B cell (primary cell): ENCODE data around the gene KRTAP10-12. TPM values are rescaled to one million over a fixed set of nuclear protein-coding genes. Genes with fewer than 3 reads are reported as not detected.

ENCODE experiments used
- ATAC-seq: fragments of 200-7000 bp; cut with Tn5 transposase; one replicate; pipeline ENCODE4 v1.10.0; 2021; ENCODE audit warnings: low read depth, mild to moderate bottlenecking, moderate number of reproducible peaks, moderate library complexity
- CTCF ChIA-PET: fragments of 350-600 bp; sonication (Branson Sonifier 250); formaldehyde crosslinking; loops from one replicate; lab custom pipeline; 2021; ENCODE audit warnings: antibody characterized with exemption, inconsistent platforms; lab: Charles Lee
- POLR2A ChIA-PET: fragments of 350-600 bp; sonication (Branson Sonifier 250); formaldehyde crosslinking; loops from one replicate; lab custom pipeline; 2021; ENCODE audit warnings: antibody characterized with exemption; lab: Charles Lee
- DNase-seq: peaks from one replicate; pipeline ENCODE4 v3.0.0; 2013
- H2AFZ ChIP-seq: 2 replicates; pipeline ENCODE4 v1.6.1; 2012; ENCODE audit warnings: mild to moderate bottlenecking, low read depth, low read length; ENCODE audit not compliant: insufficient read depth, poor library complexity, severe bottlenecking
- H3K27ac ChIP-seq, 2 donors: 1 replicate in 1 of 2; 2 replicates in 1 of 2; pipeline ENCODE4 v1.5.1; 2012 to 2013; ENCODE audit warnings: low read length in 2 of 2, mild to moderate bottlenecking in 2 of 2, moderate library complexity in 1 of 2
- H3K27me3 ChIP-seq, 4 experiments: fragments of 200-600 bp in 1 of 4; sonication (generic) in 1 of 4; replicated peaks in 1 of 4; 1 replicate in 2 of 4; 2 replicates in 2 of 4; pipeline versions ENCODE4 v1.6.1 to v1.7.0; 2013 to 2016; ENCODE audit warnings: low read length in 3 of 4, mild to moderate bottlenecking in 2 of 4, mixed read lengths in 1 of 4, moderate library complexity in 1 of 4; ENCODE audit not compliant: insufficient read depth in 4 of 4, control insufficient read depth in 3 of 4; ENCODE audit errors: control extremely low read depth in 1 of 4
- H3K36me3 ChIP-seq, 2 experiments: replicated peaks in 1 of 2; 1 replicate in 1 of 2; 2 replicates in 1 of 2; pipeline versions ENCODE4 v1.6.1 to v1.7.1; 2013; ENCODE audit warnings: low read length in 1 of 2; ENCODE audit not compliant: insufficient read depth in 2 of 2, control insufficient read depth in 1 of 2; ENCODE audit errors: control extremely low read depth in 1 of 2, extremely low read depth in 1 of 2
- H3K4me1 ChIP-seq, 2 donors: fragments of 200-600 bp in 1 of 2; sonication (generic) in 1 of 2; 1 replicate in 1 of 2; 2 replicates in 1 of 2; pipeline versions ENCODE4 v1.5.1 to v1.6.1; 2013 to 2017; ENCODE audit warnings: low read length in 2 of 2; ENCODE audit not compliant: control insufficient read depth in 2 of 2, insufficient read depth in 2 of 2
- H3K4me2 ChIP-seq: replicated peaks from 2 replicates; pipeline ENCODE3; 2012; ENCODE audit warnings: mild to moderate bottlenecking, low read depth, low read length; ENCODE audit not compliant: poor library complexity, severe bottlenecking
- H3K4me3 ChIP-seq, 5 experiments: fragments of 200-600 bp in 1 of 5; sonication (generic) in 1 of 5; 1 replicate in 3 of 5; 2 replicates in 2 of 5; pipeline versions ENCODE4 v1.5.1 to v1.7.0; 2011 to 2016; ENCODE audit warnings: low read length in 4 of 5, mild to moderate bottlenecking in 4 of 5, low read depth in 2 of 5, control low read depth in 1 of 5, moderate library complexity in 1 of 5; ENCODE audit not compliant: insufficient read depth in 1 of 5; ENCODE audit errors: control extremely low read depth in 1 of 5, extremely low read depth in 1 of 5
- H3K79me2 ChIP-seq: fragments of 200-600 bp; sonication (generic); one replicate; pipeline ENCODE4 v1.6.0; 2016; ENCODE audit warnings: low read length; ENCODE audit not compliant: control insufficient read depth, insufficient read depth
- H3K9ac ChIP-seq: fragments of 200-600 bp; sonication (generic); 2 replicates; pipeline ENCODE4 v1.6.1; 2017; ENCODE audit warnings: mild to moderate bottlenecking, low read length, moderate library complexity
- H3K9me3 ChIP-seq, 3 donors: one replicate each; pipeline versions ENCODE4 v1.6.1 to v1.7.1; 2013; ENCODE audit warnings: low read length in 2 of 3; ENCODE audit not compliant: control insufficient read depth in 2 of 3, insufficient read depth in 1 of 3; ENCODE audit errors: control extremely low read depth in 1 of 3
- H4K20me1 ChIP-seq: 2 replicates; pipeline ENCODE4 v1.6.0; 2012; ENCODE audit warnings: mild to moderate bottlenecking, low read length; ENCODE audit not compliant: insufficient read depth, control insufficient read depth, poor library complexity, severe bottlenecking
- H3K27ac Mint-ChIP-seq: one replicate; pipeline ENCODE4 v1.8.0; 2021; ENCODE audit warnings: mixed read lengths
- H3K27me3 Mint-ChIP-seq: one replicate; pipeline ENCODE4 v1.8.0; 2021; ENCODE audit warnings: mixed read lengths
- H3K4me1 Mint-ChIP-seq: one replicate; pipeline ENCODE4 v1.8.0; 2021; ENCODE audit warnings: mixed read lengths
- H3K4me3 Mint-ChIP-seq: one replicate; pipeline ENCODE4 v1.8.0; 2021; ENCODE audit warnings: mixed read lengths
- H3K9me3 Mint-ChIP-seq: one replicate; pipeline ENCODE4 v1.8.0; 2022; ENCODE audit warnings: mixed read lengths; ENCODE audit not compliant: insufficient read depth
- EZH2 ChIP-seq: IDR thresholded peaks from 2 replicates; pipeline ENCODE4 v1.6.1; 2012; ENCODE audit warnings: borderline replicate concordance, low read depth, mild to moderate bottlenecking, moderate library complexity, low read length; ENCODE audit not compliant: insufficient read depth, poor library complexity, severe bottlenecking
- WGBS: methylation state at CpG from one replicate; pipeline ENCODE4 v1.1.5; 2013; ENCODE audit warnings: missing lambda C conversion rate; ENCODE audit not compliant: insufficient coverage; 5-methylcytosine and 5-hydroxymethylcytosine counted together
- intact Hi-C: fragments of 100-400 bp; cut with micrococcal nuclease; formaldehyde crosslinking; loops from one replicate; pipeline ENCODE4 v1.10.0; 2022
- polyA plus RNA-seq: library from polyadenylated mRNA; depleted of rRNA; stranded (reverse); fragments of >200 nt; gene quantifications from 2 replicates; pipeline ENCODE4 v1.2.3, GENCODE V29; 2012
- total RNA-seq, 2 donors: library from RNA; stranded (reverse); fragments of 120-200 nt in 1 of 2; gene quantifications; 1 replicate in 1 of 2; 2 replicates in 1 of 2; pipeline versions ENCODE4 v1.2.3 to v1.2.4, GENCODE V29; 2013 to 2022
- TF ChIP-seq, protein P1 (sequence below): fragments of 200-600 bp; IDR thresholded peaks from one replicate; pipeline ENCODE4 v1.8.0; 2022; ENCODE audit warnings: antibody characterized with exemption, mild to moderate bottlenecking

The KRTAP10-12 gene
- total and polyA plus RNA-seq, 2 donors (not counting 1 experiment from before 2014, with no cell fraction given) = not detected

DNA sequence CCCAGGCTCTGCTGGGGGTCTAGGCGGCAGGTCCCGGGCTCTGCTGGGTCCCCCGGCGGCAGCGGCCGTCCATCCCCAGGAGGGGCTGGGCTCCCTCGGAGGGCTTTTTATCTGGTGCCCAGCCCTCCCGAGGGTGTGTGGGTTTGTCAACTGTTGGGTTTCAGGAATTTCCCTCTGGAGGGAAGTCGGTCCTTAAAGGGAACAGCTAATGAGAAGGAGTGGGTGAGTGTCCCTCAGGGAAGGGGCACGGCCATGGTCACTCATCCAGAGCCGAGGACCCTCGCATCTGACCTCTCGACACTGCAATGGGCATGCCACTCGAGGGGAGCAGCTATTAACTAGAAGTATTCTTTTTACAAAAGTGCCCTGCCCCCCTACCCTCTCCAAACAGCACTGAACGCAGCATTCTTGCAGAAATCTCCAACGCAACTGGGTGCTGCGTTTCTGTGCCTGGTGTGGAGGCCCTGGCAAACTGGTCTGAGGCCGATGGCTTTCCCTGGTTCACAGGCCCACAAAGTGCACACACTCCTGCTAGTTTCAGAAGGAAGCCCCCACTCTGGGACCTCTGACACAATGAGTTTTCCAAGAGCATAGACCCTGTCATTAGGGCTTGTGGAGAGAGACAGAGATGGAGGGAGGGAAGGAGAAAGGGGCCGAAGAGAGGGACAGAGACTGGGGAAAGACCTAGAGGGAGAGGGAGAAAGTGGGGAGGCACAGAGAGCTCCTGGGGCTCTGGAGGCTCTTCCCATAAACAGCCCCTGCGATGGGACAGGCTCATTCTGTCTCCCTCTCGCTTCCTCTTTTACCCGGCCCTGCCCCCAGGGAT is 15.4 kb downstream of the KRTAP10-12 start:
- intact Hi-C loops = no loop called here
- H4K20me1 ChIP-seq = no peaks in the 10 kb centered on the region

DNA sequence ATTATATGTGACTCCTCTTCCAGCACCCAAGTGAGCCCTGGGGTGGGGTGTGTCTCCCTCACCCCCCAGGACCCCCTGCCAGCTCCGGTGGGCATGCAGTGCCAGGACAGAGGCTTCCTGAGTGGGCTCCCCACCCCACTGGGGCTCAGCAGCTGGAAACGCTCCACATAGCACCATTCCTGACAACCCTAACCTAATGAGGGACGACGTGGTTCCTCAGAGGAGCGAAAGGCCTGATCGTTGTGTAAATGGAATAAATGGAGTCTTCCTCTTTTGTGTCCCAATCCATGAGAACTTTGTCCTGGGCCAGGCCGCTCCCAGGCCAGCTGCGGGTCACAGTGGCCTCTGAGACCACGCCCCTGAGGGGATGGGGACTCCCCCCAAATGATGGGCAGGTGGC is 16.2 kb downstream of the KRTAP10-12 start:
- WGBS = 70% methylated on average over 3 of the region's 9 CpGs
- Histone ChIP-seq H4K20me1 (no peaks in the 10 kb centered on the region), H3K36me3 (no peaks in the 10 kb centered on the region), H3K4me3 (no peak overlapping the region), H3K4me2 (no peak overlapping the region), H2AFZ (no peak overlapping the region), H3K27ac (no peak overlapping the region), H3K79me2 (no peaks in the 10 kb centered on the region), H3K27me3 (peaks cover 0 to 56% (median 37%) of the 10 kb centered on the region in 4 experiments), H3K4me1 (peaks cover 6 to 9% of the 10 kb centered on the region in 2 donors), H3K9ac (no peak overlapping the region), H3K9me3 (no peaks in the 10 kb centered on the region)
- DNase-seq = no peak
- no peak overlapping the region for H3K4me3 Mint-ChIP-seq
- no peak for ATAC-seq
- H3K27me3 Mint-ChIP-seq = peaks cover 64% of the 10 kb centered on the region
- POLR2A ChIA-PET = no interaction called here
- peaks cover 7% of the 10 kb centered on the region for H3K4me1 Mint-ChIP-seq
- H3K9me3 Mint-ChIP-seq = peaks cover 3% of the 10 kb centered on the region
- TF ChIP-seq, protein P1, sequence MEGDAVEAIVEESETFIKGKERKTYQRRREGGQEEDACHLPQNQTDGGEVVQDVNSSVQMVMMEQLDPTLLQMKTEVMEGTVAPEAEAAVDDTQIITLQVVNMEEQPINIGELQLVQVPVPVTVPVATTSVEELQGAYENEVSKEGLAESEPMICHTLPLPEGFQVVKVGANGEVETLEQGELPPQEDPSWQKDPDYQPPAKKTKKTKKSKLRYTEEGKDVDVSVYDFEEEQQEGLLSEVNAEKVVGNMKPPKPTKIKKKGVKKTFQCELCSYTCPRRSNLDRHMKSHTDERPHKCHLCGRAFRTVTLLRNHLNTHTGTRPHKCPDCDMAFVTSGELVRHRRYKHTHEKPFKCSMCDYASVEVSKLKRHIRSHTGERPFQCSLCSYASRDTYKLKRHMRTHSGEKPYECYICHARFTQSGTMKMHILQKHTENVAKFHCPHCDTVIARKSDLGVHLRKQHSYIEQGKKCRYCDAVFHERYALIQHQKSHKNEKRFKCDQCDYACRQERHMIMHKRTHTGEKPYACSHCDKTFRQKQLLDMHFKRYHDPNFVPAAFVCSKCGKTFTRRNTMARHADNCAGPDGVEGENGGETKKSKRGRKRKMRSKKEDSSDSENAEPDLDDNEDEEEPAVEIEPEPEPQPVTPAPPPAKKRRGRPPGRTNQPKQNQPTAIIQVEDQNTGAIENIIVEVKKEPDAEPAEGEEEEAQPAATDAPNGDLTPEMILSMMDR = no peak
- no peak for TF ChIP-seq EZH2
- no peak overlapping the region for H3K27ac Mint-ChIP-seq
- CTCF ChIA-PET = no interaction called here
- intact Hi-C loops = no loop called here

More for the DNA sequence above, 15.4 kb downstream of the KRTAP10-12 start:
- H3K4me1 Mint-ChIP-seq = peaks cover 7% of the 10 kb centered on the region
- 15% methylated on average over 19 of the region's 22 CpGs for WGBS
- no peak overlapping the region for H3K4me2 ChIP-seq
- no peak overlapping the region for H3K4me3 ChIP-seq
- no peaks in the 10 kb centered on the region for H3K9me3 ChIP-seq
- H3K79me2 ChIP-seq = no peaks in the 10 kb centered on the region
- no peak overlapping the region for H3K27ac Mint-ChIP-seq
- ATAC-seq (no peak), DNase-seq (no peak)
- peaks cover 6 to 9% of the 10 kb centered on the region in 2 donors for H3K4me1 ChIP-seq
- H3K9me3 Mint-ChIP-seq = peaks cover 3% of the 10 kb centered on the region
- H3K27me3 ChIP-seq = peaks cover 0 to 60% (median 38%) of the 10 kb centered on the region in 4 experiments
- no peak overlapping the region for H2AFZ ChIP-seq
- H3K27me3 Mint-ChIP-seq = peaks cover 65% of the 10 kb centered on the region
- TF ChIP-seq EZH2 = no peak
- TF ChIP-seq, protein P1 = no peak
- H3K27ac ChIP-seq = no peak overlapping the region
- ChIA-PET POLR2A (no interaction called here), CTCF (no interaction called here)
- H3K36me3 ChIP-seq = no peaks in the 10 kb centered on the region
- no peak overlapping the region for H3K4me3 Mint-ChIP-seq
- H3K9ac ChIP-seq = no peak overlapping the region
